Stimulated activated CD4-positive, alpha-beta T cell treated with anti-CD3 and anti-CD28 coated beads, Interleukin-1b, Interleukin-23, amount 100 ng/mL, for 24 hours (primary cell): ENCODE data around the gene CRYZL1.
"Not testable (repeated sequence)": the region's sequence is repeated elsewhere in the genome, so short reads cannot be mapped to it uniquely, and the experiment has no call there.

Experiments
- DNase-seq, 4 experiments: peaks; one replicate each; pipeline ENCODE4 v3.0.0-alpha.2; 2020; ENCODE audit warnings: low read depth in 4 of 4, low spot score in 1 of 4

Gene CRYZL1

DNA sequence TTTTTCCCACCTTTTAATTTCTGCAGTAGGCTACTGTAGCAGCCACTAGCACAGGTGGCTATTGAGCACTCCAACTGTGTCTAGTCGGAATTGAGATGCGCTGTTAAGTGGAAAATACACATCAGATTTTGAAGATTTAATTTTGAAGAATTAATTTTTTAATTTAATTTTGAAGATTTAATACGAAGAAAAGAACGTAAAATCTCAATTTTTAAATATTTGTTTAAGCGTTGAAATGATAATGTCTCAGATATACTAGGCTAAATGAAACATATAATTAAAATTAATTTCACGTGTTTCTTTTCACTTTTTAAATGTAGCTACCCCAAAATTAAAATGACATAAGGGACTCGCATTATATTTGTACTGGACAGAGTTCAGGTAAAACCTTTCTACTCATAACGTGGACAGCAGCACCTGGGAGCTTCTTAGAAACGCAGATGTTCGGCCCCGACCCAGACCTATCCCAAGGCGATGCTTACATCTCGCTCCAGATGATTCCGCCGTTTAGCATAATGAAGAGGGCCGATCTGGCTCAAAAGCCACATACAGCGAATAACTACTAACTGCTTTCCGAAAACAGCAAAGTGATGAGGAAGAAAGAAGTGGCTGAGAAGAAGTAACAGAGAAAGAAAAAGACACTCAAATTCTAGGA is 717 bp downstream of the CRYZL1 start:
- DNase-seq, result no peak

DNA sequence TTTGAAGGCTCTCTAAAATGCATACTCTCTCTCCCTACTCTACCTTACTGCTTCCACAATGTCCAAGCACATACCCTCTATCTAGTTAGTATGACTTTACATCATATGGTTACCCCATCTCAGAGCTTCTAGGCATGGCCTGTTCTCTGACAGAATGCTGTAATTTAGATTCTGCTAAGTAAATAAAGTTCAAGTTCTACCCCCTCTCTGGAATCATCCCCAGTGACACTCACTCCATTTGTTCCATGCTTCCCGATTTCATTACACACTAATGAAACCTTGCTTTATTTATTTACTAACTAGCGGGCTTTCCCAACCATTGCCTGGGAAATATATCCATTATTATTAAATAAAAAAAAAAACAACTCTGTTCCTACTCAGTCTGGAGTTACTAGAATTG is 7.3 kb downstream of the CRYZL1 start:
- no peak for DNase-seq

DNA sequence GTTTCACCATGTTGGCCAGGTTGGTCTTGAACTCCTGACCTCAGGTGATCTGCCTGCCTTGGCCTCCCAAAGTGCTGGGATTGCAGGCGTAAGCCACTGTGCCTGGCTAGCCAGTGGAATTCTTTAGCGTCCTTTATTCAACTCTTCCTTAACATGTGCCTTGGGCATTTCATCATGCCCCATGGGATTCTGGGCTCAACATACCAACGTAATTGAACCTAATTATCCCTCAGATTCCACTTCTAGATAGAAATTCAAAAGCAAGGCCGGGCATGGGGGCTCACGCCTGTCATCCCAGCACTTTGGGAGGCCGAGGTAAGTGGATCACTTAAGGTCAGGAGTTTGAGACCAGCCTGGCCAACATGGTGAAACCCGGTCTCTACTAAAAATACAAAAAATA is 15.4 kb downstream of the CRYZL1 start:
- not testable (repeated sequence) for DNase-seq

DNA sequence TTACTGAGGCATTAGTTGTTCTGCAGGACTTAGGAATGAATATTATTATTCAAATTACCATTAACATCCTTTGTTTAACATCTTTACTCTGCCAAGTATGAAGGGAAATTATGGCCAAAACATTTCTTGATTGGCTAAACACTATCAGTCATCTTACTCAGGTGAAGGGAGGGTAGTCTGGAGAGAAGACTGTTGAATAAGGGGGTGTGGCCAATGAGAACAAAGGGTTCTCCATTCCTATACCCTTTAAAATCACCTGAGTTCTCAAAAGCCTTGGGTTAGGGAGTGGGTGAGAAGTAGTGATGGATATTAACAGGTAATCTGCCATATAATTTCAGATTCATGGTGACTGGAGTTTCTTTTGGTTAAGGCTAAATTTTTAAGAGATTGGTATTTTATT is 19.3 kb downstream of the CRYZL1 start:
- no peak for DNase-seq

DNA sequence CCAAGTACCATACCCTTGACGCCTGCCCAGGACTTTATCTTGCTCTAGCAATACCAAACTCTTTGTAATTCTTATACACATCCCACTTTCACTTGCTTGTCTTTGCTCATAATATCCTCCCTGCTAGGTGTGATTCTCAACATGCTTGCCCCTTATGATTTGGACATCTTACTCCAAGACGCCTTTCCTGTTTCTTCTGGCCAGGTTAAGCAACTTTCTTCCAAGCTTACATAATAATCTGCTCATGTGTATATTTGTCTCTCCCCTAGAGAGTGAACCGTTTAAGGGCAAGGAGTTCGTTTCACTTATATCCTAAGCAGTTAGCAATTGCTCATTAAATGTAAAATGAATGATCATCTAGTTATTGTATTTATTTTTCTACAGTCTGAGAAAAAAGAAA is 21.8 kb downstream of the CRYZL1 start:
- DNase-seq, result no peak

DNA sequence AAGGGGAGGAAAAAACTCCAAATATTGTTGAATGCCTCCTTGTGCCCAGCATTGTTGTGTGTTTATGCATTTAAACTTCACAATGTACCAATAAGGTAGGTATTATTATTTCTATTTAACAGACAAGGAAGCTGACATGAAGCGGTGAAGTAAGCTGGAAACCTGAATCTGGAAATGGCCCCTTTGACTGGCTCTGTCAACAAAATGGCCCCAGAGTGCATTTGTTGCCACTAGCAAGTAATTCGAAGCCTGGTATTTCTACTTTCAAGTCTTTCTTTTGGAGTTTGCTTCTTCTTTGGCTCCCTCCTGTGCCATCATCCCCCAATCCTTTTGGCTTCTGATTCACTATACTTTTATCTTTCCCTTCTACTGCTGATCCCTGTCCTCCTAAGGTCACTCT is 23.1 kb downstream of the CRYZL1 start:
- DNase-seq, result no peak

DNA sequence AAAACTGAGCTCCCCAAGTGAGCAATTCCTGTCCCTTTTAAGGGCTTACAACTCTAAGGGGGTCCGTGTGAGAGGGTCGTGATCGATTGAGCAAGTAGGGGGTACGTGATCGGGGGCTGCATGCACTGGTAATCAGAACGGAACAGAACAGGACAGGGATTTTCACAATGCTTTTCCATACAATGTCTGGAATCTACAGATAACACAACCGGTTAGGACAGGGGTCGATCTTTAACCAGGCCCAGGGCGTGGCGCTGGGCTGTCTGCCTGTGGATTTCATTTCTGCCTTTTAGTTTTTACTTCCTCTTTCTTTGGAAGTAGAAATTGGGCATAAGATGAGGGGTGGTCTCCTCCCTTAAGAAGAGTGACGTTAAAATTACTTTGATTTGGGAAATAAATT is 24.0 kb downstream of the CRYZL1 start:
- not testable (repeated sequence) for DNase-seq

DNA sequence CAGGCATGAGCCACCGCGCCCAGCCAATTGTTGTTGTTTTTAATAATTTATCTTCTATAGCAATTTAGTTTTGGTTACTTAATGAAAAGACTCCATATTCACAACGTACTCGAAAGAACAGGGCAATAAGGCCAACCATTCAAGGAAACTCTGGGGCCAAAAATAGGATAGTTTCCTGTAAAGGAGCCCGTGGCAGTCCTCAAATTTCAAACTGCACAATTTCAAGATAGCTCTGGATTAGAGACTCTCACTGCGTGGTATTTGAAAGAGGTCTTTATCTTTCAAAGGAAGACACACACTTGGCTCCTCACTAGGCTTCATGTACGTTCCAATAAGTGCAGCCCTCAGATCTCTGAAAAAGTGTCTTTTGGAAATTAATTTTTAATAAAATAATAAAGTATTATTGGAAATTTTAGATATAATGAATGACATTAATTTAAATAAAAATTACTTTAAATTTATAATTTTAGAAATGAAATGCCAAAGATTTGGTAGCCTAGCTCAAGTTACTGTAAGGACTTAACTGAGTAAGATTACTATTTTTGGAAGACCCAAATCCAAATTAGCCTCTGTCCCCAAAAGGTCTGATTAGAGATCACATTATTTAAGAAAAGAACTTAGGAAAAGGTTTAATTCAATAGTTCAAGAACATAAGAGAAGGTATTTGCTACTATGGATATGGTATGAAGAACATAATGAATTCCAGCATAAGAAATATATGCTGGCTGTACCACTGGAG is 30.4 kb downstream of the CRYZL1 start:
- no peak for DNase-seq

DNA sequence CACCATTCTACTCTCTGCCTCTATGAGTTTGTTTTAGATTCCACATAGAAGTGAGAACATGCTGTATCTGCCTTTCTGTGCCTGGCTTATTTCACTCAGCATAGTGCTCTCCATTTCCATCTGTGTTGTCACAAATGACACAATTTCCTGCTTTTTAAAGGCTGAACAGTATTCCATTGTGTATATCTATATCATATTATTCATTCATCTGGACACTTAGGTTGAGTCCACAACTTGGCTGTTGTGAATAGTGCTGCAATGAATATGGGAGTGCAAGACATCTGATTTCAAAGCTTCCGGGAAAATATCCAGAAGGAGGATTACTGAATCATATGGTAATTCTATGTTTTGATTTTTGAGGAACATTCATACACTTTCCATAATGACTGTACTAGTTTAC is 33.0 kb downstream of the CRYZL1 start:
- DNase-seq, result no peak

DNA sequence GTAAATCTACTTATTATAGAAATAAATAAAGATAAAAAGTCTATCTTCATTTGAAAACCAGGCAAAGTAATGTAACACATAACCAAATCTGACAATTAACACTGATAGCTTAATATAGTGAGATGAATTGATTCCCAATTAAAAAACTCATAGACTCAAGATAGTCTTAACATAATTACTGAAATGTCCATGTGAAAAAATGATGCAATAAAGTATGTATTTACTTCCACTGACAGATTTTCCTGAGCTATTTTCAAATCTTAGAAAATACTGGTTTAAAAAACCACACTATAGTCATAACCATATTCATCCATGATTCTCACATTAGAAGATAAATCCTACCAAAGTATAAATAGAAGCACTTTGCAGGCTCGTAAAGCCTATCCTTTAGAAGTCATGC is 43.5 kb downstream of the CRYZL1 start:
- no peak for DNase-seq

DNA sequence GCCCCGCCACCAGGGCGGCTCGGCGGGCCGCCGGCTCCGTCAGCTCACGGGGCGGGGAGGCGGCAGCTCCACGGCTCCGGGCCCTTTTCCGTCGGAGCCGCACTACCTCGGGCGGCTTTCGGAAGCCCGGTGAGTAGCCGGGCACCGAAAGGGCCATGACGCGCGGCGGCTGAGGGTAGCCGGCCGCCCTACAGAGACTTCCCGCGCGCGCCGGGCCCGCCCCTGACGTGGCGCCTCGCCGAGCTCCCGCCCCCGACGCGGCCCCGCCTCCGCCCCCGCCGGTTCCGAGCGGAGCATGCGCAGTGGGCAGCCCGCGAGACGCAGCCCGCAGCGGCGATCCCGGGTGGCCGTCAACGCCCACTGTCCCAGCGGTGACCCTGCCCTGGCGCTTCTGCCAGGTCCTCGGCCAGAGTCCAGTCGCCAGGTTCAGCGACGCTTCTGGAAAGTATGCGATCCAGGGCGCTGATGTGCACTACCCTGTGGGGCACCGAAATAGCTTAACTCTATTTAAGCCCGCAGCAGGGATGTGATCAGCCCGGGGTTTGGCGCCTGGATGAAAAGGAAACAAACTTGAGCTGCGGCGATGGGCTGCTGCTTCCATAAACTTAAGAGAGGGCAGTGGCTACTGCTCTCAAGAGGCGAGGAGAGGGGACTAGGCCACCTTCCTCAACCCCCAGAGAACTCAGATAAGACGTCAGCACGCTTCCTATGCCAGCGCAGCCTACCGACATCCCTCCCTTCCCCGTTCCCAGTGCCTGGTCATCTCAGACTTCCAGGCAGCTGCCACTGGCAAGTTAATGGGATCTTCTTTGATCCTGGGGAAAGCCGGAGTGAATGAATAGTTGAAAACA is 52.8 kb downstream of the CRYZL1 start, which contains the start of gene DONSON:
Gene DONSON, minus strand, starts transcription at position 200 of the 851 bp plus-strand sequence. Its CDS starts 43 bp downstream, at position 157.
- peak; percentile 63 to 84 (median 79) for DNase-seq

DNA sequence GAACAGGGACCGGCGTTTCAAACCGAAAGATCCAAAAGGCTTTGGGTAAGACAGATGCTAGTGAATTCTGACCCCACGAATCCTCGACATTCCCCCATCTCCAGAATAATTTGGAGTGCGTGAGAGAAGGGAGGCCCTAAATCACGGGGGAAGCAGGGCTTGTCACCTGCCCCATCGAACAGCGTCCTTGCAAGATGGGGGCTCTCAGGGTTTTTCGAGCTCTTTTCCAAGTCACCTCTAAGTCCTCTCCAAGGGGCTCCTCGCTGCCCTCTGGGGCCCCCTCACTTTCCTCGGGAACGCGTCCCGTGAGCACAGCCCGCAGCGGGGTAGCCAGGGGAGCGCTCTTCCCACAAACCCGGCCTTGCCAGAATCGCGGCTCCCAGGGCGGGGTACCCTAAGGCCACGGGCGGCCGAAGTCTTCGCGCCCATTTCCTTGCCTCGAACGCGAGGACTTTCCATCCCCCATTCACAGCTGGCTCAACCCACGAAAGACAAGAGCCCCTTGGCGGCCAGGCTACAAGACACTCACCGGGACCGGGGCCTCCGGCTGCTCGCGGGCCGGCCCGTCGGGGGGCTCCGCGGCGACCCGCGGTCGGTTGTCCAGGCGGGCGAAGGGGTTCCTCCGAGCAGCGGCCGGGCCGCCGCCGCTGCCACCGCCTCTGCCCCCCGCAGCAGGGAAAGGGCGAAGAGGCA is 53.6 kb downstream of the CRYZL1 start:
- peak in 2 of 4 experiments; percentile 2 to 9 for DNase-seq

DNA sequence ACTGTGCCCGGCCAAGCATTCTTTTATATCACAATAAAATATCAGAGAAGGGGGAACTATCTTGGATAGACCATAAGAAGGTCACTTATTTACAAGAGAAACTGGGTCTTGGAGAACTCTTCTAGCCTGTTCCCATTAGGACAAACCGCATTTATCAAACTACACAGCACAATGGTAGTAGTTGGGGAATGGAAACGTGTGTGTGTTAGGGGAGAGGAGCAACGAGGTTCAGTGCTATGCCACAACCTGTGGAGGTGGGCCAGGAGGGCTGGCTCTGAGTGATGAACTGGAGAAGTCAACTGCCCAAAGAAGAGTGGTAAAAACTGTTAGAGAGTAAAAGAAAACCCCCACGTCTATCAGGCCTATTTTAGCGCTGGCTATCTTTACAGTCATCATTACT is 54.6 kb downstream of the CRYZL1 start:
- DNase-seq, result no peak

DNA sequence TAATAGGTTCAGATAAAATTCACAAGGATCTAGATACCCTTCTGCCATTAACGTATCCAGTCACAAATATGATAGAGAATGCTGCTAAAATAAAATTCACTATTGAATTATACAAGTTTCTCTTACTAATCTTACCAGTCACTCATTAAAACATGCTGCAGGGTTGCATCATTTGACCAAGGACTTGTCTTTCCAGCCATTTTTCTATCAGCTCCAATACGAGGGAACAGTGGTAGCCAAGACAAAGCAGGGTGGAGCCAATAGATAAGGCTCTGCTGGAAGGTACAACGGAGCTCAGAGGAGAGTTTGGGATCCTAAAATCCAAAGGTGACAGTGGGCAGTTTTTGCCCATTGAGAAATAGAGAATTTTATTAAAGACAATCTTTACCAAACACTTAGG is 57.1 kb downstream of the CRYZL1 start:
- no peak for DNase-seq

DNA sequence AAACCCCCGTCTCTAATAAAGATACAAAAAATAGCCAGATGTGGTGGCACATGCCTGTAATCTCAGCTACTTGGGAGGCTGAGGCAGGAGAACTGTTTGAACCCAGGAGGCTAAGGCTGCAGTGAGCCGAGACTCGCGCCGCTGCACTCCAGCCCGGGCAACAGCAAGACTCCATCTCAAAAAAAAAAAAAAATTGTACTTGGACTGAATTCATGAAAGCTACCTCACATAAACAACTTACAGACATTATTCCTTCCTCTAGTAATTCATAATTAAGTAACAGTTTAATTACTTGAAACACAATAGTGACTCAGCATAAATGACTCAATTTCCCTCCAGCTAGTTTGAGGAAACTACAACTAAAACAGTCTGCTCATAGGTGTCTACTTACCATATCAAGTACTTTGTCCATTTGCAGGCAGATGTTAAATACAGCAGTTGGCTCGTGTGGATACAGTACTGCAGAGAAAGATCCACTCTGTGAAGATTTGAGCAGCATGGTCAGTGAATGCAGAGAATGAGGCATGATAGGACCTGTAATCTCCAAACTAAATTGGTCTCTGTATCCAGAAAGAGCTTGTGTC is 62.5 kb downstream of the CRYZL1 start:
- DNase-seq, result no peak

DNA sequence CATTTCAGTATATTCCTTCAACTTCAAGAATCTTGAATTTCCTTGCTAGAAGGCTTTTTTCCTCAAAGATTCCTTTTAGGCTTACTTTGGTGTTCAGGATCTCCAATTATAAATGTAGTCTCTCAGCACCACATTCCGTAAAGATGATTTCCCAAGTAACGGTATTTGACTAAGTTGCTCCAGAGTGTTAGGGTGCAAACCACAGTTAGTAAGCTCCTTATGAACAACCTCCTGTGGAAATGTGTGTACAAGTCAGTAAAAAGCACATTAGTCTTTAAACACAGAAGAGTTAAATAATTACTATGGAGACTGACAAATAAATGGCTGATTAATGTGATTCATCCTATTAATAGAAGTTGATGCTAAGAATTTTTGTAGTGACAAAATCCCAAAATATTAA is 63.3 kb downstream of the CRYZL1 start:
- DNase-seq, result no peak

DNA sequence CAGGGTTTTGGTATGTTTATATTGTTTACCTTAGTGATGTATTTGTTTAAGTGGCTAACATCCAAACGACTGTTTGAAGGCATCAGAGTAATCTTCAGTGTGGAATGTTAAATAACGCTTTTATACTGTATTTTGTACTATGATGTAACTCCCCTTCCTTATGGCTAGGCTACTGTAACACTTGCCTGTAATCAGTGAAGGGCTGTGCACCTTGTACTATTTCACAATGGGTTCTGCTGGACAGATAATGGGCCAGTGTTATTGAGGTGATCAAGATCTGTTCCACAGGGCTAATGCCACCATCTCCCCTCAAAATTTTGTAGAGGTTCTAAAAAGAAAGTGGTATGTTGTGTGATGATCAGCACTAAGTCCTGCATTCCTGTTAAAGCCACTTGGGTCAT is 64.8 kb downstream of the CRYZL1 start:
- DNase-seq, result not testable (repeated sequence)

DNA sequence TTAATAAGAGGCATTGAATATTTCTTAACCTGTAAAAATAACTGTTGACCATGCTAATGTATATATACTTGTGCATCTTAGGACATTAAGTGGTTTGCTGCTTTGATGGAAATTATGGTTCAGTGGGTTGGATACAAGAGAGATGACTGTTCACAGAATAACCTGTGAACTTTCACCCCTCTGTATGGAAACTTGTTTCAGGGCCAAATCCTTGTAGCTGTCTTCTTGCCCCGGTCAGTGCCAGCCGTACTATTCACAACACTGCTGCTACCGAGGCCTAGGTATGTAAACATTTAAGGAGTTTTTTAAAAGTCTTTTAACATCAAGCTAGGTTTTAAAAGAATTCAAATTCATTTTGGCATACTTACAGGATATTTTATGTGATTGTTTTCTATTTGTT is 69.2 kb downstream of the CRYZL1 start:
- no peak for DNase-seq

DNA sequence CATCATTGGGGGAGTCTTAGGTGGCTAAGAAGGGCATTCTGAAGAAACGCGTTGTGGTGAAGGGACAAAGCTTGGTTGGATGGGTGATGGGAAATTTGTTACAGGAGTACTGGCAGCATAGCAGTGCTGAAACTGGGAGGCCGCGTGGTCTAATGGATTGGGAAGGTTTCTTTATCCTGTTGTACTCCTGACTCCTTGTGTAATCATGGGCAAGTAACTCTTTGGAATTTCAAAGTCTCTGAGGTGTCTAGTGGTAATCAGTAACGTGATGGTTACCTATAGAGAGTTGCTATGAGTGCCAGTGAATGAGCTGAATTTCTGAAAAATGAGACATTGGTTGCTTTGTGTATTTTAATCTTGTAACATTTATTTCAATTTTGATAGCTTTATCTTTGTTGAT is 71.5 kb downstream of the CRYZL1 start:
- no peak for DNase-seq

DNA sequence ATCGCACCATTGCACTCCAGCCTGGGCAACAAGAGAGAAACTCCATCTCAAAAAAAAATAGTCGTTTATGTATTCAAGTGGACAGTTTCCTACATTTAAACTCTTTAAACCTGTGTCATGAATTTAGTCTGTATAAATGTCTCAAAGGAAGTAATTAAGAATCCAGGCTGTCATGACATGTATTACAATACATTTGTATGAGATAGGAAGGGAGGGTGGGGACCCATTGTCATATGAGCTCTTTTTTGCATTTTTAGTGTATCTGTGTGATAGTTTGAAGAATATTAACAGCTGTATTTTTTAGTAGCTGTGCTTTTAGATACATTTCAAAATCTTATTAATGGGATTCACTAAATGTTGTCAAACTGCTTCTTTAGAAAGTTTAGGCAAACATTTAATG is 73.1 kb downstream of the CRYZL1 start:
- no peak for DNase-seq

DNA sequence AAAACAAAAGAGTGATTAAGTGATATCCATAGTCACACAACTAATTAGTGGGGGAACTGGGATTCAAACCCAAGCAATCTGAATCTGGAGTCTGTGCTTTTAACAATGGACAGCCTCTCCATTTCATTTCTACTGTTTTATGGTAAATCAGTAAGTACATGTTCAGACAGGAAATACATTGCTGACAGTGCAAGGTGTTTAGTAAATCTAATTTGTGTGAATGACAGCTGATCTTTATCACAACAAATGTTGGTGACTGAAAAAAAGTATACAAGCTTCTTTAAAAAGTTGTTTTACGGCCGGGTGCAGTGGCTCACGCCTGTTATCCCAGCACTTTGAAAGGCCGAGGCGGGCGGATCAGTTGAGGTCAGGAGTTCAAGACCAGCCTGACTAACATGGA is 73.6 kb downstream of the CRYZL1 start:
- no peak for DNase-seq
